ENCODE results near the gene LCMT1.
"Not testable (repeated sequence)": the region's sequence is repeated elsewhere in the genome, so short reads cannot be mapped to it uniquely, and the experiment has no call there.

Gene LCMT1

DNA sequence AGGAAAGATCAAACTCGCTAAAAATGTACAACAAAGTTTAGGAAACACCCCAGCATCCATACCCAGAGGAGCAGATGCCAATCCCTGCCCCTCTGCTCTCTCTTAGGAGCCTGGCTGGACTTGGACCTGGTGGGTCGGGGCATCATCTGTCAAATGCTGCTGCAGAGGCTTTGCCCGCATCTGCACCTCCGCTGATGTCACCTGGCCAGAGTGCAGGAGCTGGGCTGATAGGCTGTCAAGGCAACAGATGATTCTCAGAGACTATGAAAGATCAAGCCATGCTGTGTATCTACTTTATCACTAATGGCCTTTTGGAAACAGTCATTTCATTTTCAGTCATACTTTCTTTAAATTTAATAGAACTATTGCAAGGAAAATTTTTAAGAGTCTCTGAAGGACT, 15.9 kb upstream of the LCMT1 start:
- DNase-seq = no peak

GRCh38 chr16:25097276-25097975, 14.1 kb upstream of the LCMT1 start:
- peak; percentile 43 for DNase-seq

DNA sequence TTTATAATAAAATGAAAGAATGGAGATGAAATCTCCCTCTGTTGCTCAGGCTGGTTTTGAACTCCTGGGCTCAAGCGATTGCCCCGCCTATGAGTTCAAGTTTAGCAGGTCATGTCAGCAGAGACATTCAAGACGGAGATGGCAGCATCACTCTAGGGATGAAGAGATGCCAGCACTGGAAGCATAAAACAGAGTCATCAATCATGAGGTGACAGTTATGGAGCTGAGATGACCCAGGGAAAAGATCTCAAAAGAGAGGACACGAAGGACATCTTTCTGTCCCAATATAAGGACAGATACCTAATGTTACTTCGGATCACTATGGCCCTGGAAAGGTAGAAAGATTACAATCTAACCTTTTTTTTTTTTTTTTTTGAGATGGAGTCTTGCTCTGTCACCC, 11.0 kb upstream of the LCMT1 start:
- DNase-seq = no peak

GRCh38 chr16:25106567-25107465, 4.7 kb upstream of the LCMT1 start:
- DNase-seq = peak; percentile 81

DNA sequence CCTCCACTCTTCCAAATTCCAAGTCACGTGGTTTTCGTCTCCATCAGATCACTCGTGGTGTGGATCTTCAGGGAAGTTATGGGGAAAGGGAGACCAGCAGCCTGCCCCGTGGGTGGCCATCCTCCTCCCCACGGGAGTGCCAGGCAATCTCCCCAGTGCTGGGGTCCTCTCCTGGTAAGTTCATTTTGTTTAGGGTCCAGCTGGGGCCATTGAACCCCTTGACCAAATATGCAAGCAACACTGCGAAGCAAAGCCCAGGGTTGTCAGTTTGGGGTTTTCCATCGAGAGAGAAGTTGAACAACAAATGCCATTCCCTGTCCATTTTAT, 4.1 kb upstream of the LCMT1 start:
- DNase-seq = no peak

GRCh38 chr16:25108054-25108453, 3.5 kb upstream of the LCMT1 start:
- DNase-seq = no peak

- peak; percentile 91 for DNase-seq
Observed at GRCh38 chr16:25109643-25110042, 1.9 kb upstream of the LCMT1 start.

DNA sequence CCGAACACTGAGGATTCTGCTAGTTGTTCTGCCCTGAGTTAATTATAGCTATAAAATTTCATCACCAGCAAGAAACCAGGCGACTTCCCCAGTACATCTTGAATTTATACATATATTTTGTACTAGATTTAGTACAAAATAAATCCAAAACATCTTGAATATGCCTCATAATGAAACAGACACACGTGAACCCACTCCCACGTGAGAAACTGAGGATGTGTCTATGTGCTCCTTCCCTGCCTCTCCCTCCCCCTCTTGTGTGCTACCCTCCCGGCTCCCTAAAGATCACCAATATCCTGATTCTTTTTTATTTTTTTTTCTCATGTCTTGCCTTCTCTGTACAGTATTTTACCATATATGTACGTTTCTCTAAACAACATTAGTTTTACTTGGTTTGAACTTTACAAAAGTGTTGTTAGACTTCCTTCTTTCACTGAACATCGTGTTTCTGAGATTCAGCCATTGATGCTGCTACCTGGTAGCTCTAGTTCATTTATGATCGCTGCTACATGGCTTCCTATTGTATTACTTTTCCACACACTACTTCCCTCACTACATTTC, 1.1 kb upstream of the LCMT1 start:
- DNase-seq = no peak

GRCh38 chr16:25114121-25114520, 2.6 kb downstream of the LCMT1 start:
- DNase-seq = no peak

- no peak for DNase-seq
Observed at GRCh38 chr16:25118851-25119578, 7.5 kb downstream of the LCMT1 start.

DNA sequence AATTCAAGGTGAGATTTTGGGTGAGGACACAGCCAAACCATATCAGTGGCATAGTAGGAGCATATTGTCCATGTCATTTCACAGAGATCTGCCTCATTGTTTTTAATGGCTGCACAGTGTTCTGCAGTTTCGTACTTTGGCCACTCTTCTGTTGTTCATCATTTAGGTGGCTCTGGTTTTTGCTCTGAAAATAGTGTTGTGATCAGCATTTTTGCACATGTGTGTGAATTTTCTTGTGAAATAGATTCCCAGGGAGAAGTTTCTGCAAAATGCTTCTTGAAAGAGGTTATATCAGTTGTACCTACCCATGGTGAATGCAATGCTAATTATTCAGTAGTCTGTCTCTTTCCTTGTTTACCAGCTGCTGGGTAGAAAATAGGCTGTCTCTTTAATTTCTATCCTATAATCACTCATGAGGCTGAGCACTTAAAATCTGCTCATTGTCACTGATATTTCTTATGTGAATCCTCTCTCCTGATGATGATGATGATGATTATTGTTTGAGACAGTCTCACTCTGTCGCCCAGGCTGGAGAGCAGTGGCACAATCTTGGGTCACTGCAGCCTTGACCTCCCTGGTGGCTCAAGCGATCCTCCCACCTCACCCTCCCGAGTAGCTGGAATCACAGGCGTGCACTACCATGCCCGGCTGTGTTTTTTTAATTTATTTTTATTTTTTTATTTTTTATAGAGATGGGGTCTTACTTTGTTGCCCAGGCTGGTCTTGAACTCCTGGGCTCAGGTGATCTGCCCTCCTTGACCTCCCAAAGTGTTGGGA, 10.5 kb downstream of the LCMT1 start:
- no peak for DNase-seq

GRCh38 chr16:25124503-25124902, 13.0 kb downstream of the LCMT1 start:
- DNase-seq = no peak

DNA sequence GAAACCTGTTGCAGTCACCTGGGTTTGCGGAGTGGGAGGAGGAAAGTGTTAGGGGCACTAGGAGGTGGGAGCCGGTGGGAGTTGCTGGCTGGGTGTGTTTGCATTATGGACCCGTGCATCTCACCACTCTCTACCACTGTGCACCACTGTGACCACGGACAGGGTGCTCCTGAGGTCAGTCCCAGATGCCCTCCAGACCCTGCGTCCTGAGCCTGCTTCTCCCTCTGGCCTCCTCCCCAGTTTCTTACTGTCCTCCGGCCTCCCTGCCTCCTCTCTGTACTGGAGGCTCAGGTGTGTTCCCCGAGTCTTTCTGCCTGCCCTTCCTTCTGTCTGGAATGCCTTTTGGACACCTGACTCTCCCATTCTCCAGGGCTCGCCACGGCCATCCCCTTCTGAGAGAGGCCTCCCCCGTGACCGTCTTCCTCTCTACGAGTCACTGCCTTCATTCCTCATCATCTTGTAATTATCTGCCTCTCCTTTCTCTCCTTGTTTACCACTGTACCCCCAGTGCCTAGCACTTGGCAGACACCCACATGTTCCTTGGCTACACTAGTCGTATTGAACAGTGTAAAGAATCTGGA, 14.6 kb downstream of the LCMT1 start:
- not testable (repeated sequence) for DNase-seq

- peak; percentile 77 for DNase-seq
Observed at GRCh38 chr16:25126820-25127232, 15.3 kb downstream of the LCMT1 start.

GRCh38 chr16:25132751-25133150, 21.2 kb downstream of the LCMT1 start:
- not testable (repeated sequence) for DNase-seq

GRCh38 chr16:25134166-25134700, 22.7 kb downstream of the LCMT1 start:
- no peak for DNase-seq

DNA sequence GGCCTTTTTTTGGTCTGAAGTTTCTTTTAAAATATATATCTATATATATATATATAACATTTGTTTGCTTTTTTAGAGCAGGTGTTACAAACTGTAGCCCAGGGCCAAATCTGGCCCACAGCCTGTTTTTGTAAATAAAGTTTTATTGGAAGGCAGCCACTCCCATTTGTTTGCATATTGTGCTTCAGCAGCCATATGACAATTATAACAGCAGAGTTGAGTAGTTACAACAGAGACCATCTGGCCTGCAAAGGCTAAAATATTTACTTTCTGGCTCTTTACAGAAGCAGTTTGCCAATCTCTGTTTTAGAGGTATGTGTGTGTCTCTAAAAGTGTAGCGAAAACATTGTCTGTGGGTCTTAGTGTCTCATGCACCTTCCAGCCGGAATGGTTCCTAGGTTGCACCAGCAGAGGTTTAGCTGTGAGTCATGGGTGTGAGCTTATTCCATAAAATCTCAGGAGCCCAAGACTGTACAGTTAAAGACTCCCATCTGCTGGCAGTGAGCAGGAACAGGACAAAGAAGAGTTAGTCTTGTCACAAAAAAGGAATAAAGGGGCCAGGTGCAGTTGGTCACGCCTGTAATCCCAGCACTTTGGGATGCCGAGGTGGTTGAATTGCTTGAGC, 23.8 kb downstream of the LCMT1 start:
- DNase-seq = peak; percentile 35

- no peak for DNase-seq
Observed at GRCh38 chr16:25138130-25138529, 26.6 kb downstream of the LCMT1 start.

DNA sequence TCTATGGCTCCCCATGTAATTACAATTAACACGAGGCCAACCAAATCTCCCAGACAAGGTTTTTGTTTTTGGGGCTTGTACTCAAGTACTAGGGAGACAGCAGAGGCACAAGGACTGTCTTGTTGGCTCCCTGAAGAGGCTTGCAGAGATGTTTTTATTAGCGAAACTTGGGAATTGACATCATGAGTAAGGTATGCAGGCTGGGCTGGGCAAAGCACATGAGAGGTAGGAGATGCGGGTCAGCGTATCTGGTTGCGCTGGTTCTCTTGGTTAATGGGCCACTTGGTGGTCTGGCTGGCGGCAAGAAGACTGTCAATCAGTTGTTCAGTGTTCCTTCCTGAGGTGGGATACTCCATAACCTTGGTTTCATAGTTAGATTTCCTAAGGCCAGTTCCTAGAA, 28.9 kb downstream of the LCMT1 start:
- DNase-seq = no peak

DNA sequence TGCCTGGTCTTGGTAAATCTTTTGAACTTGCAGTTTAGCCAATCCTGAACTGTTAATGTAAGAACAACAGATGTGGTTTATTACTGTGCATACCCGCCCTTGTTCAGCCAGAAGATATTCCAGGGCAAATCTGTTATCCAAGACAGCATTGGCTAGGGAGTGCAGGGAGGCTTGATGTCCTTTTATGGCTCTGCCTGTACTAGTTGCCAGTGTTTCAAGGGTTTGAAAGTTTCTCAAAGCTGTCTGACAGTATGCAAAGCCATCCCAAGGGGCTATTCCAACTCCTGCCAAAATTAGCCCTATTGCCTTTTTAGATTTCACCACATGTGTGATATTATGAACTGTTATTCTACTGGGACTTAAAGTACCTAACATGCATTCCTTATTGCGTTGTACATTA, 30.1 kb downstream of the LCMT1 start:
- no peak for DNase-seq

- DNase-seq = no peak
Observed at GRCh38 chr16:25143928-25144327, 32.4 kb downstream of the LCMT1 start.
